Femur (tissue), 1 donor: Measurements from ENCODE around the gene KRTAP10-3.

Experiments used
- DNase-seq: peaks from one replicate; pipeline ENCODE4 v3.0.0-alpha.2; 2017

KRTAP10-3 gene

GRCh38 chr21:44514746-44515358 lies 43.7 kb downstream of the KRTAP10-3 start:
- no peak for DNase-seq

GRCh38 chr21:44514218-44514520 lies 44.4 kb downstream of the KRTAP10-3 start:
- DNase-seq = no peak

- DNase-seq = no peak
Observed at GRCh38 chr21:44513389-44514217, 45.0 kb downstream of the KRTAP10-3 start.

- no peak for DNase-seq
Observed at GRCh38 chr21:44512496-44513388, 45.9 kb downstream of the KRTAP10-3 start.

GRCh38 chr21:44511938-44512275 lies 46.7 kb downstream of the KRTAP10-3 start:
- DNase-seq = no peak

GRCh38 chr21:44511219-44511937 lies 47.2 kb downstream of the KRTAP10-3 start:
- no peak for DNase-seq

- DNase-seq = no peak
Observed at GRCh38 chr21:44510508-44511218, 47.9 kb downstream of the KRTAP10-3 start.

GRCh38 chr21:44510109-44510507 lies 48.5 kb downstream of the KRTAP10-3 start:
- no peak for DNase-seq

- no peak for DNase-seq
Observed at GRCh38 chr21:44509539-44509938, 49.1 kb downstream of the KRTAP10-3 start.

- DNase-seq = no peak
Observed at GRCh38 chr21:44508711-44509445, 49.7 kb downstream of the KRTAP10-3 start.

- no peak for DNase-seq
Observed at GRCh38 chr21:44508426-44508710, 50.2 kb downstream of the KRTAP10-3 start.
